ENCODE measurements around the gene SLC35A3.
A peak's percentile ranks its signal among the peaks of the same experiment; 100 is the strongest.
"Not testable (repeated sequence)": the region's sequence is repeated elsewhere in the genome, so short reads cannot be mapped to it uniquely, and the experiment has no call there.

The SLC35A3 gene

DNA sequence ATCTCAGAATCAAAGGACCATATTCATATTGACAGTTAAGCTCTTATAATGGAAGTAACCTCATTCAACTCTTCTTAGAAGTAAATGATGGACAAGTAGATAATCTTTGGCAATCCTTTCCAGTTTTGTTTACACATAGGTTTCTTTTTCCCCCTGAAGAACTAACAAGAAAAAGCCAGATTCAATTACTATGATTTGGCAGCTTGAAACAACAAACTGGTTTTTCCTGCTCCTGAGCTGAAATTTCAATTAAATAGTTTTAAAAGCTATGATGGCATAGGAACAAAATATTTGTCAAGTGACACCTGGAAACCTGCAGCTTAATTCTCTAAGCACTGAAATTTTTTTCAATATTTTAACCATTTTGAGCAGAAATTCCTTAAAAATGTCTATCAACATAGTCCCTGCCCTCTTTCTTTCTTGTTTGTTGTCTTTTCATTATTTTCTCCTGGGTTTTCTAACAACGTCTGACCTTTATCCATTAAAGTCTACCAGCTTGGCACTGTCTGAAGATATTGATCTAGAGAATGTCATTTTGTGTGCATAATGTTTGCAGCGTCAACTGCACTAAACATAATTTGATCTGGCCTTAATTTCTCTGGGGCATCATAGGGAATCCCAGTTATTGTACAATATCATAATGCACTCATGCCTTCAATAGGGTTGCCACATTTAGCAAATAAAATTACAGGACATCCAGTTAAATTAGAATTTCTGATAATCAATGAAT, 4.0 kb upstream of the SLC35A3 start:
- H3K27ac Mint-ChIP-seq: no peak overlapping the region
- H3K4me3 Mint-ChIP-seq: no peak overlapping the region
- TF ChIP-seq CTCF (IDR thresholded peaks at IDR 0.05): no peak
- no peaks in the 10 kb centered on the region for H3K36me3 Mint-ChIP-seq (ENCODE audit: low read depth)
- no peaks in the 10 kb centered on the region for H3K9me3 Mint-ChIP-seq
- no peaks in the 10 kb centered on the region for H3K27me3 Mint-ChIP-seq (ENCODE audit: low read depth, poor library complexity)
- DNase-seq: no peak
- peaks cover 18% of the 10 kb centered on the region for H3K4me1 Mint-ChIP-seq

DNA sequence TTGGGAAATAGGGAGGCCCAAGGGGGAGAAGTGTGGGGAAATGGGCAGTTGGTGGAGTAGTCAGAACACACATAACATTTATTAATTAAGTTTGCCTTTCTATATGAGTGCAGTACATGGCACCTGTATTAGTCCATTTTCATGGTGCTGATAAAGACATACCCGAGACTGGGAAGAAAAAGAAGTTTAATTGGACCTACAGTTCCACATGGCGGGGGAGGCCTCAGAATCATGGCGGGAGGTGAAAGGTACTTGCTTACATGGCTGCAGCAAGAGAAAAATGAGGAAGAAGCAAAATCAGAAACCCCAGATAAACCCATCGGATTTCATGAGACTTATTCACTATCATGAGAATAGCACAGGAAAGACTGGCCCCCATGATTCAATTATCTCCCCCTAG, 1.6 kb upstream of the SLC35A3 start:
- no peak for TF ChIP-seq CTCF (IDR thresholded peaks at IDR 0.05)
- H3K4me3 Mint-ChIP-seq: peak overlapping the region; percentile 43
- H3K27me3 Mint-ChIP-seq (ENCODE audit: low read depth, poor library complexity): no peaks in the 10 kb centered on the region
- no peaks in the 10 kb centered on the region for H3K36me3 Mint-ChIP-seq (ENCODE audit: low read depth)
- H3K9me3 Mint-ChIP-seq: no peaks in the 10 kb centered on the region
- H3K27ac Mint-ChIP-seq: no peak overlapping the region
- DNase-seq: no peak
- H3K4me1 Mint-ChIP-seq: peaks cover 27% of the 10 kb centered on the region

DNA sequence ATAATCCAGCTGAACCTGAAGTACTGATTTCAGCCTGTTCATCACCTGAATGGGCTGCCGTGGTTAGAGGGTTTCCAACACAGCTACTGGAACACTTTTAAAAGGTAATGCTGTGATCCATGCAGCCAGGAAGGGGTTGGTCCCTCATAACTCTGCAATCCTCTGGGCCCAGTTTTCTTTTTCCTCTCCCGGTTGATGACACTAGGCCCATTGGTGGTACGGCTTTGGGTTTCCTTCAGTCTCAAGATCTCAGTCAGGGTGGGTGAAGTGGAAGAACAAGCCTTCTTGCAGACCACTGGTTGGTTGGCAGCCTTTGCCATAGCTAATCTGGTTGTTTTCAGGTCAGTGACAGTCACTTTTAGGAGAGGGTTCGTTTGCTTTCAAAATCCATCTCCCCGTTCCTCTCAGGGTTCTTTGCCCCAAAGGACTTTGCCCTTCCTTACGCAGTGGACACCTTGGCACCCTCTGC, 502 bp upstream of the SLC35A3 start:
- DNase-seq: no peak
- Mint-ChIP-seq H3K9me3 (no peaks in the 10 kb centered on the region), H3K4me3 (peak overlapping the region; percentile 99), H3K27me3 (ENCODE audit: low read depth, poor library complexity) (no peaks in the 10 kb centered on the region), H3K27ac (no peak overlapping the region), H3K4me1 (peaks cover 27% of the 10 kb centered on the region), H3K36me3 (ENCODE audit: low read depth) (no peaks in the 10 kb centered on the region)
- TF ChIP-seq CTCF (IDR thresholded peaks at IDR 0.05): no peak

- H3K4me1 Mint-ChIP-seq: peaks cover 27% of the 10 kb centered on the region
- H3K9me3 Mint-ChIP-seq: no peaks in the 10 kb centered on the region
- no peak for TF ChIP-seq CTCF (IDR thresholded peaks at IDR 0.05)
- no peak for DNase-seq
- H3K27me3 Mint-ChIP-seq (ENCODE audit: low read depth, poor library complexity): no peaks in the 10 kb centered on the region
- H3K4me3 Mint-ChIP-seq: peak overlapping the region; percentile 99
- peak overlapping the region; percentile 4 for H3K27ac Mint-ChIP-seq
- H3K36me3 Mint-ChIP-seq (ENCODE audit: low read depth): peaks cover 6% of the 10 kb centered on the region
These were observed 988 bp downstream of the SLC35A3 start for GRCh38 chr1:99970713-99971255.

DNA sequence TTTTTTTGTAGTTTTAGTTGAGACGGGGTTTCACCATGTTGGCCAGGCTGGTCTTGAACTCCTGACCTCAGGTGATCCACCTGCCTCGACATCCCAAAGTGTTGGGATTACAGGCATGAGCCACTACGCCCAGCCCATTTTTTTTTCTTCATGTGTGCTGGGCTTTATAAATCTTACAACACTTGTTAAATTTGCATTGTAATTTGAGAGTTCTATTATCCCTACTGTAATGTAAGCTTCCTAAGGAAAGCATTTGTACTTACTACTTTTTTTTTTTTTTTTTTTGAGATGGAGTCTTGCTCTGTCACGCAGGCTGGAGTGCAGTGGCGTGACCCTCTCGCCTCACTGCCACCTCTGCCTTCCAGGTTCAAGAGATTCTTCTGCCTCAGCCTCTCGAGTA, 2.3 kb downstream of the SLC35A3 start:
- H3K36me3 Mint-ChIP-seq (ENCODE audit: low read depth): peaks cover 11% of the 10 kb centered on the region
- DNase-seq; H3K27me3 Mint-ChIP-seq (ENCODE audit: low read depth, poor library complexity); H3K9me3 Mint-ChIP-seq; H3K27ac Mint-ChIP-seq: not testable (repeated sequence)
- H3K4me1 Mint-ChIP-seq: peaks cover 27% of the 10 kb centered on the region
- peak overlapping the region; percentile 73 for H3K4me3 Mint-ChIP-seq

DNA sequence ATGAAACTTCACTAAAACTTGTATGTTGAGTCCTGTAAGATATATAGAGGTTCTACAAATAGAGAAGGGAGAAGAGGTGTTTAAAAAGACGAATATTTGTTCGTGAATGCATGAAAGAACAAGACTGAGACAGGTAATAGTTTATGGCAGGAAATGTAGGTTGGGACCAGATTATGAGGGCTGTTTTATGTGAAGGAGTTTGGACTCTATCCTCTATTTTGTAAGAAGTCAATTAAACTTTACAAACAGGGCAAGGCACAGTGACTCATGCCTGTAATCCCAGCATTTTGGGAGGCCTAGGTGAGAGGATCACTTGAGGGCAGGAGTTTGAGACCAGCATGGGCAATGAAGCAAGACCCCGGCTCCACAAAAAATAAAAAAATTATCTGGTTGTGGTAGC, 5.7 kb downstream of the SLC35A3 start:
- no peak for TF ChIP-seq CTCF (IDR thresholded peaks at IDR 0.05)
- no peak overlapping the region for H3K27ac Mint-ChIP-seq
- H3K9me3 Mint-ChIP-seq: no peaks in the 10 kb centered on the region
- H3K4me1 Mint-ChIP-seq: peaks cover 17% of the 10 kb centered on the region
- H3K36me3 Mint-ChIP-seq (ENCODE audit: low read depth): peaks cover 13% of the 10 kb centered on the region
- H3K27me3 Mint-ChIP-seq (ENCODE audit: low read depth, poor library complexity): no peaks in the 10 kb centered on the region
- no peak for DNase-seq
- H3K4me3 Mint-ChIP-seq: no peak overlapping the region

DNA sequence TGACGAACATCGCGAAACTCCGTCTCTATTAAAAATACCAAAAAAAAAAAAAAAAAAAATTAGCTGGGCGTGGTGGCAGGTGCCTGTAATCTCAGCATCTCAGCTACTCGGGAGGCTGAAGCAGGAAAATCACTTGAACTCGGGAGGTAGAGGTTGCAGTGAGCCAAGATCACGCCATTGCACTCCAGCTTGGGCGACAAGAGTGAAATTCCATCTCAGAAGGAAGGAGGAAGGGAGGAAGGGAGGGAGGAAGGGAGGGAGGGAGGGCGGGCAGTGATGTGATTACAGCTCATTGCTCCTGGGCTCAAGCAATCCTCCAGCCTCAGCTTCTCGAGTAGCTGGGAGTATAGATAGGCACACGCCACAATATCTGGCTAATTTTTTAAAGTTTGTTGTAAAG, 7.5 kb downstream of the SLC35A3 start:
- DNase-seq; H3K9me3 Mint-ChIP-seq; H3K27me3 Mint-ChIP-seq (ENCODE audit: low read depth, poor library complexity); H3K4me1 Mint-ChIP-seq; H3K4me3 Mint-ChIP-seq; H3K27ac Mint-ChIP-seq: not testable (repeated sequence)
- peaks cover 17% of the 10 kb centered on the region for H3K36me3 Mint-ChIP-seq (ENCODE audit: low read depth)
